K562 (cell line): ENCODE measurements around the gene POU1F1. TPM values are rescaled to one million over a fixed set of nuclear protein-coding genes. Genes with fewer than 3 reads are reported as not detected.

Experiments
- ATAC-seq: fragments of 200-7000 bp; cut with Tn5 transposase; 3 replicates; pipeline ENCODE4 v1.9.1; 2020; ENCODE audit warnings: moderate library complexity
- BruUV-seq: library from RNA; stranded (reverse); fragments of 400-500 nt; replicated peaks from 2 replicates; lab custom pipeline; 2021; lab: Mats Ljungman, UMichigan
- CTCF ChIA-PET: fragments of 300-600 bp; formaldehyde crosslinking; extraction: SDS; loops from one replicate; lab custom pipeline; 2021; ENCODE audit warnings: low intra/inter-chr PET ratio; lab: Yijun Ruan, JAX
- POLR2A ChIA-PET: fragments of 300-600, 350-650 bp; sonication (Branson Sonifier 250); formaldehyde crosslinking; extraction: SDS; loops from one replicate; lab custom pipeline; 2021; ENCODE audit warnings: antibody characterized with exemption, inconsistent platforms; lab: Yijun Ruan, JAX
- DNase-seq, 4 experiments: peaks; one replicate each; pipeline versions ENCODE4 v3.0.0 to v3.0.0-alpha.2; 2011 to 2018; ENCODE audit warnings: low spot score in 3 of 4, mixed read lengths in 3 of 4; ENCODE audit errors: extremely low read depth in 1 of 4
- FAIRE-seq: peaks from 2 replicates; lab custom pipeline; 2011; peaks lifted over from hg19 to GRCh38; lab: Jason Lieb, UNC
- H2AFZ ChIP-seq: 2 replicates; pipeline ENCODE4 v1.6.0; 2011; ENCODE audit warnings: low read depth, low read length, control low read depth, inconsistent platforms
- H3K27ac ChIP-seq: fragments of 200-600 bp; 3 replicates; pipeline ENCODE4 v1.8.0; 2011; ENCODE audit warnings: low read depth, mild to moderate bottlenecking, control low read depth, inconsistent platforms, low read length, moderate library complexity, mixed read lengths; ENCODE audit errors: extremely low read depth
- H3K27me3 ChIP-seq, 2 experiments: fragments of 300-600 bp in 1 of 2; 2 replicates in 1 of 2; 3 replicates in 1 of 2; pipeline versions ENCODE4 v1.6.0 to v1.8.0; 2011; ENCODE audit warnings: inconsistent platforms in 2 of 2, low read length in 2 of 2, mild to moderate bottlenecking in 1 of 2, mixed read lengths in 1 of 2, moderate library complexity in 1 of 2; ENCODE audit not compliant: control insufficient read depth in 2 of 2, insufficient read depth in 2 of 2
- H3K36me3 ChIP-seq: fragments of 300-600 bp; 3 replicates; pipeline ENCODE4 v1.8.0; 2011; ENCODE audit warnings: mild to moderate bottlenecking, low read length, inconsistent platforms; ENCODE audit not compliant: control insufficient read depth, insufficient read depth
- H3K4me1 ChIP-seq, 2 experiments: fragments of 200-600 bp in 1 of 2; replicated peaks in 1 of 2; 2 replicates in 1 of 2; 3 replicates in 1 of 2; pipeline versions ENCODE4 v1.5.1 to v1.8.0; 2011; ENCODE audit warnings: inconsistent platforms in 2 of 2, low read length in 2 of 2, mild to moderate bottlenecking in 1 of 2, mixed read lengths in 1 of 2, moderate library complexity in 1 of 2; ENCODE audit not compliant: control insufficient read depth in 2 of 2, insufficient read depth in 2 of 2
- H3K4me2 ChIP-seq: 2 replicates; pipeline ENCODE4 v1.6.1; 2011; ENCODE audit warnings: low read length, control low read depth, inconsistent platforms, mixed read lengths; ENCODE audit not compliant: insufficient read depth
- H3K4me3 ChIP-seq: fragments of 200-600 bp; sonication (generic), shearing (Covaris generic); 2 replicates; pipeline ENCODE4 v1.5.1; 2016; ENCODE audit warnings: control low read depth, inconsistent platforms
- H3K79me2 ChIP-seq: fragments of 200-600 bp; 3 replicates; pipeline ENCODE4 v1.8.0; 2011; ENCODE audit warnings: low read length, inconsistent platforms; ENCODE audit not compliant: control insufficient read depth, insufficient read depth
- H3K9ac ChIP-seq, 2 experiments: 2 replicates each; pipeline versions ENCODE4 v1.6.0 to v1.6.1; 2011; ENCODE audit warnings: low read depth in 2 of 2, low read length in 2 of 2, control low read depth in 1 of 2, inconsistent platforms in 1 of 2, mild to moderate bottlenecking in 1 of 2, mixed read lengths in 1 of 2; ENCODE audit not compliant: insufficient read depth in 1 of 2
- H3K9me1 ChIP-seq: one replicate; pipeline ENCODE4 v1.6.0; 2011; ENCODE audit warnings: inconsistent platforms, mild to moderate bottlenecking, low read length, moderate library complexity; ENCODE audit not compliant: control insufficient read depth, insufficient read depth
- H3K9me3 ChIP-seq: replicated peaks from 2 replicates; pipeline ENCODE4 v1.5.1; 2011; ENCODE audit warnings: low read depth, low read length, inconsistent platforms; ENCODE audit not compliant: control insufficient read depth, insufficient read depth
- H4K20me1 ChIP-seq: replicated peaks from 2 replicates; pipeline ENCODE4 v1.6.1; 2011; ENCODE audit warnings: low read length, inconsistent platforms, mixed read lengths; ENCODE audit not compliant: control insufficient read depth, insufficient read depth
- E2F5 ChIP-seq: sonication (generic); formaldehyde crosslinking; IDR thresholded peaks from 2 replicates; pipeline ENCODE4 v1.8.0; 2022; ENCODE audit warnings: mild to moderate bottlenecking, missing genetic modification reagents
- FOXJ3 ChIP-seq: sonication (generic); formaldehyde crosslinking; IDR thresholded peaks from 2 replicates; pipeline ENCODE4 v1.4.0; 2020; ENCODE audit warnings: mild to moderate bottlenecking, missing genetic modification reagents
- FOXM1 ChIP-seq, 2 experiments: fragments of 450-650 bp in 1 of 2; sonication (generic) in 1 of 2; formaldehyde crosslinking in 1 of 2; IDR thresholded peaks; 2 replicates each; pipeline versions ENCODE4 v1.6.1 to v1.9.0; 2017 to 2022; ENCODE audit warnings: low read depth in 2 of 2, mild to moderate bottlenecking in 2 of 2, missing genetic modification reagents in 1 of 2, moderate library complexity in 1 of 2
- GTF2A2 ChIP-seq: IDR thresholded peaks from 2 replicates; pipeline ENCODE4 v1.6.1; 2016; ENCODE audit warnings: mild to moderate bottlenecking, missing genetic modification characterization, missing compliant biosample characterization
- ILK ChIP-seq: fragments of 450-650 bp; IDR thresholded peaks from 2 replicates; pipeline ENCODE4 v1.6.1; 2016; ENCODE audit warnings: missing genetic modification characterization, low read depth, mild to moderate bottlenecking, missing compliant biosample characterization, moderate library complexity, borderline replicate concordance
- KDM1A ChIP-seq, 2 experiments: fragments of 450-650 bp; IDR thresholded peaks; 2 replicates each; pipeline ENCODE4 v1.6.1; 2016; ENCODE audit warnings: mild to moderate bottlenecking in 2 of 2
- KLF10 ChIP-seq: fragments of 250-450 bp; sonication (Bioruptor Pico); IDR thresholded peaks from 2 replicates; pipeline ENCODE4 v1.6.1; 2021; ENCODE audit warnings: matching md5 sums
- MAFF ChIP-seq: IDR thresholded peaks from 2 replicates; pipeline ENCODE4 v1.6.1; 2012; ENCODE audit warnings: low read length, improper control_type of control experiment
- MXI1 ChIP-seq: IDR thresholded peaks from 2 replicates; pipeline ENCODE4 v1.6.1; 2011; ENCODE audit warnings: low read depth, mild to moderate bottlenecking, improper control_type of control experiment, low read length
- NFXL1 ChIP-seq: fragments of 450-650 bp; formaldehyde crosslinking; IDR thresholded peaks from 2 replicates; pipeline ENCODE4 v1.4.0; 2021; ENCODE audit warnings: mild to moderate bottlenecking
- POLR2A ChIP-seq: fragments of 450-650 bp; conservative IDR thresholded peaks from 2 replicates; pipeline ENCODE4 v1.6.1; 2016
- SMARCB1 ChIP-seq: IDR thresholded peaks from 2 replicates; pipeline ENCODE4 v1.6.1; 2011; ENCODE audit warnings: improper control_type of control experiment, low read depth; ENCODE audit not compliant: insufficient read length
- SPI1 ChIP-seq: IDR thresholded peaks from 2 replicates; pipeline ENCODE4 v1.6.1; 2011; ENCODE audit warnings: low read depth, low read length, control low read depth, borderline replicate concordance
- YY1 ChIP-seq, 3 experiments: IDR thresholded peaks; 2 replicates each; pipeline ENCODE4 v1.6.1; 2011; ENCODE audit warnings: low read length in 2 of 3, mild to moderate bottlenecking in 2 of 3, moderate library complexity in 2 of 3, borderline replicate concordance in 1 of 3, control low read depth in 1 of 3, low read depth in 1 of 3; ENCODE audit not compliant: insufficient read depth in 3 of 3, insufficient replicate concordance in 2 of 3, control insufficient read depth in 1 of 3, insufficient read length in 1 of 3; ENCODE audit errors: extremely low read depth in 1 of 3
- ZNF778 ChIP-seq: fragments of 450-650 bp; formaldehyde crosslinking; IDR thresholded peaks from 2 replicates; pipeline ENCODE4 v1.4.0; 2020; ENCODE audit warnings: mild to moderate bottlenecking, moderate library complexity
- WGBS: fragments of 100-300 bp; shearing (Covaris generic); methylation state at CpG from one replicate; pipeline ENCODE4 v1.1.6; 2016; ENCODE audit warnings: low coverage, mixed read lengths; ENCODE audit not compliant: insufficient coverage; ENCODE audit errors: missing lambda C conversion rate; 5-methylcytosine and 5-hydroxymethylcytosine counted together
- in situ Hi-C: fragments of 300-500 bp; cut with MboI; formaldehyde crosslinking; loops from 4 replicates; pipeline ENCODE4 v1.15.0; 2018; ENCODE audit warnings: inconsistent platforms, mixed read lengths
- intact Hi-C: fragments of 100-400 bp; cut with micrococcal nuclease; formaldehyde crosslinking; loops from 2 replicates; pipeline ENCODE4 v1.14.2; 2022
- polyA plus RNA-seq, 8 experiments: library from polyadenylated mRNA; depleted of rRNA in 4 of 8; stranded (reverse) in 5 of 8; unstranded in 3 of 8; fragments of >200 nt; fragmentation: Nextera tagmentation in 2 of 8; fragmentation: Illumina TruSeq in 1 of 8; extraction: Ambion mirVana in 2 of 8; extraction: Trizol in 1 of 8; gene quantifications; 2 replicates each; pipeline versions ENCODE4 v1.2.1 to v1.2.3, GENCODE V29; 2011 to 2014; ENCODE audit warnings: inconsistent platforms in 1 of 8, missing spikeins in 1 of 8
- total RNA-seq, 7 experiments: library from RNA; depleted of rRNA in 6 of 7; stranded (reverse); fragments of >200 nt in 6 of 7; fragmentation: Illumina TruSeq in 2 of 7; extraction: Trizol in 2 of 7; gene quantifications; 2 replicates each; pipeline versions ENCODE4 v1.2.1 to v1.2.3, GENCODE V29; 2011 to 2021; ENCODE audit warnings: low replicate concordance in 1 of 7

The POU1F1 gene
- total and polyA plus RNA-seq, 9 of the 15 experiments (the other 6 are each of a cell fraction or from before 2014, with no cell fraction given), result not detected

GRCh38 chr3:87225659-87226058 is 50.7 kb downstream of the POU1F1 start:
- TF ChIP-seq SPI1 (no peak), ILK (tag) (no peak), KDM1A (IDR thresholded peaks at IDR 0.05) (no peak), GTF2A2 (tag) (no peak), FOXM1 (IDR thresholded peaks at IDR 0.05; ENCODE audit: low read depth) (no peak), FOXM1 (CRISPR knock-in tag; IDR thresholded peaks at IDR 0.05; ENCODE audit: low read depth) (no peak), ZNF778 (CRISPR knock-in tag) (no peak), YY1 (IDR thresholded peaks at IDR 0.05; ENCODE audit: borderline replicate concordance in 1 of 3, control insufficient read depth in 1 of 3, extremely low read depth in 1 of 3, insufficient read depth in 3 of 3, insufficient read length in 1 of 3, insufficient replicate concordance in 2 of 3, low read depth in 1 of 3, low read length in 2 of 3) (no peak), POLR2A (no peak), KLF10 (CRISPR knock-in tag) (no peak), MXI1 (no peak), NFXL1 (CRISPR knock-in tag) (no peak), E2F5 (CRISPR knock-in tag) (no peak), FOXJ3 (CRISPR knock-in tag) (no peak), SMARCB1 (no peak), MAFF (no peak)
- TF ChIP-seq, all 486 proteins: peak for 0
- H3K9ac ChIP-seq, result no peak overlapping the region
- no peak overlapping the region for H3K27ac ChIP-seq
- H3K4me1 ChIP-seq, result peaks cover 2 to 3% of the 10 kb centered on the region in 2 experiments; a peak in 3 of 5 replicates
- H4K20me1 ChIP-seq, result no peaks in the 10 kb centered on the region
- no peaks in the 10 kb centered on the region for H3K9me1 ChIP-seq
- FAIRE-seq (no peak), ATAC-seq (no peak), DNase-seq (no peak)
- 32% methylated on average over 5 of the region's 5 CpGs for WGBS
- H3K4me3 ChIP-seq, result no peak overlapping the region
- no peaks in the 10 kb centered on the region for H3K27me3 ChIP-seq
- BruUV-seq, result no TSS peak
- peaks cover 21% of the 10 kb centered on the region for H3K79me2 ChIP-seq
- in situ Hi-C loops, result no loop called here
- no peak overlapping the region for H3K4me2 ChIP-seq
- no peak overlapping the region for H2AFZ ChIP-seq
- intact Hi-C loops, result no loop called here
- H3K9me3 ChIP-seq, result no peaks in the 10 kb centered on the region
- POLR2A ChIA-PET, result no interaction called here
- no peaks in the 10 kb centered on the region for H3K36me3 ChIP-seq
- CTCF ChIA-PET, result no interaction called here
